Keratinocyte (primary cell): Measurements from ENCODE around the gene DSTYK. TPM values are rescaled to one million over a fixed set of nuclear protein-coding genes. Genes with fewer than 3 reads are reported as not detected.

Source experiments
- DNase-seq: peaks from one replicate; pipeline ENCODE4 v3.0.0-alpha.2; 2011; ENCODE audit warnings: low read depth, missing footprints, low spot score
- FAIRE-seq: peaks from 2 replicates; lab custom pipeline; 2011; peaks lifted over from hg19 to GRCh38; lab: Jason Lieb, UNC
- H2AFZ ChIP-seq: 2 replicates; pipeline ENCODE4 v1.6.0; 2012; ENCODE audit warnings: low read length, control low read depth, inconsistent platforms; ENCODE audit not compliant: control insufficient read depth
- H3K27ac ChIP-seq: 2 replicates; pipeline ENCODE4 v1.5.1; 2011; ENCODE audit warnings: low read length; ENCODE audit not compliant: control insufficient read depth, insufficient read depth
- H3K27me3 ChIP-seq: 3 replicates; pipeline ENCODE4 v1.6.0; 2011; ENCODE audit warnings: low read length; ENCODE audit not compliant: control insufficient read depth, insufficient read depth; ENCODE audit errors: extremely low read depth
- H3K36me3 ChIP-seq, 2 experiments: 2 replicates in 1 of 2; 3 replicates in 1 of 2; pipeline ENCODE4 v1.5.1; 2011; ENCODE audit warnings: low read length in 2 of 2, mild to moderate bottlenecking in 1 of 2; ENCODE audit not compliant: control insufficient read depth in 2 of 2, insufficient read depth in 2 of 2; ENCODE audit errors: extremely low read depth in 1 of 2
- H3K4me1 ChIP-seq: 3 replicates; pipeline ENCODE4 v1.5.1; 2011; ENCODE audit warnings: low read length; ENCODE audit not compliant: control insufficient read depth, insufficient read depth; ENCODE audit errors: extremely low read depth
- H3K4me2 ChIP-seq: 3 replicates; pipeline ENCODE4 v1.6.0; 2011; ENCODE audit warnings: low read depth, low read length; ENCODE audit not compliant: control insufficient read depth, insufficient read depth; ENCODE audit errors: extremely low read depth
- H3K4me3 ChIP-seq, 3 experiments: fragments of 200-600 bp in 1 of 3; sonication (generic) in 1 of 3; 2 replicates in 2 of 3; 3 replicates in 1 of 3; pipeline ENCODE4 v1.5.1; 2011 to 2016; ENCODE audit warnings: low read length in 3 of 3, mild to moderate bottlenecking in 3 of 3, control low read depth in 2 of 3, inconsistent platforms in 1 of 3, low read depth in 1 of 3, mixed read lengths in 1 of 3, mixed run types in 1 of 3, moderate library complexity in 1 of 3; ENCODE audit not compliant: control insufficient read depth in 2 of 3, insufficient read depth in 2 of 3; ENCODE audit errors: extremely low read depth in 1 of 3
- H3K79me2 ChIP-seq: 2 replicates; pipeline ENCODE4 v1.6.0; 2012; ENCODE audit warnings: low read length; ENCODE audit not compliant: control insufficient read depth, insufficient read depth
- H3K9ac ChIP-seq: 3 replicates; pipeline ENCODE4 v1.6.0; 2011; ENCODE audit warnings: low read length; ENCODE audit not compliant: control insufficient read depth, insufficient read depth; ENCODE audit errors: extremely low read depth
- H3K9me1 ChIP-seq: 3 replicates; pipeline ENCODE4 v1.6.0; 2011; ENCODE audit warnings: low read length; ENCODE audit not compliant: control insufficient read depth, insufficient read depth; ENCODE audit errors: extremely low read depth
- H3K9me3 ChIP-seq: 2 replicates; pipeline ENCODE4 v1.5.1; 2012; ENCODE audit warnings: low read depth, low read length; ENCODE audit not compliant: control insufficient read depth
- H4K20me1 ChIP-seq: 3 replicates; pipeline ENCODE4 v1.6.0; 2011; ENCODE audit warnings: low read length; ENCODE audit not compliant: control insufficient read depth, insufficient read depth; ENCODE audit errors: extremely low read depth
- EZH2 ChIP-seq: IDR thresholded peaks from one replicate; pipeline ENCODE4 v1.6.1; 2012; ENCODE audit warnings: inconsistent platforms, mild to moderate bottlenecking, low read length, moderate library complexity
- dilution Hi-C: fragments of 300-500 bp; cut with MboI; formaldehyde crosslinking; loops from one replicate; pipeline ENCODE4 v1.7.0; 2020; ENCODE audit warnings: low sequenced_read_pairs; ENCODE audit not compliant: extremely low pct_ligation_motif_present
- polyA plus RNA-seq, 5 experiments: library from polyadenylated mRNA; depleted of rRNA in 3 of 5; stranded (reverse) in 3 of 5; stranded (forward) in 1 of 5; unstranded in 1 of 5; fragments of >200 nt; gene quantifications; 1 replicate in 1 of 5; 2 replicates in 3 of 5; 3 replicates in 1 of 5; pipeline versions ENCODE4 v1.2.1 to v1.2.3, GENCODE V29; 2011 to 2012; ENCODE audit warnings: missing spikeins in 2 of 5, low read depth in 1 of 5, low replicate concordance in 1 of 5
- TF ChIP-seq, protein P1 (sequence below), 3 experiments: IDR thresholded peaks in 1 of 3; conservative IDR thresholded peaks in 1 of 3; optimal IDR thresholded peaks in 1 of 3; 2 replicates in 2 of 3; 3 replicates in 1 of 3; pipeline versions ENCODE3 to v1.5.1; 2011; ENCODE audit warnings: low read length in 3 of 3, mild to moderate bottlenecking in 3 of 3, moderate library complexity in 2 of 3, control low read depth in 1 of 3, inconsistent platforms in 1 of 3; ENCODE audit not compliant: insufficient read depth in 2 of 3; ENCODE audit errors: extremely low read depth in 1 of 3

Gene DSTYK
- polyA plus RNA-seq, 1 donor (not counting 4 experiments of a cell fraction or from before 2014, with no cell fraction given) = 7.6 TPM

DNA sequence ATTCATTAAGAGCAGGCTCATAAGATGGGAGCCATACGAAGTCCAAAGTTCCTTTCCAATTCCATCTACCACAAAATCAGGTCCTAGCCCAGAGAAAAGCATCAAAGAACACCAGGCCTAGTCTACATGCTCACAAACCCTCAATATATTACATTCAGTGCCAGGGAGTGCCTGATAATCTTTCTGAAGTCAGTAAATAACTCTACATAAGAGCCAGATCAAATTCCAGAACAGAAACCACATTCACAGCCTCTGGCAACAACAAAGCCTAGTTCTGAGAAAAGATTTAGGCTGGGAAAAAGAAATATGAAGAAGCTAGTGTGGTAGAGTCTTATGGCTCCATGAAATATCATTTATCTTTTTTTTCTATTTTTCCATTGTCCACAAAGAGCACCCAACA is 49.2 kb downstream of the DSTYK start:
- Histone ChIP-seq H3K4me2 (no peak overlapping the region), H3K79me2 (no peaks in the 10 kb centered on the region), H3K27ac (no peak overlapping the region), H4K20me1 (no peaks in the 10 kb centered on the region), H3K9me1 (no peaks in the 10 kb centered on the region), H3K9ac (no peak overlapping the region), H3K27me3 (no peaks in the 10 kb centered on the region), H3K36me3 (peaks cover 14 to 18% of the 10 kb centered on the region in 2 experiments), H2AFZ (no peak overlapping the region), H3K4me1 (no peaks in the 10 kb centered on the region), H3K9me3 (no peaks in the 10 kb centered on the region), H3K4me3 (no peak overlapping the region)
- FAIRE-seq (no peak), DNase-seq (no peak)
- TF ChIP-seq, protein P1, sequence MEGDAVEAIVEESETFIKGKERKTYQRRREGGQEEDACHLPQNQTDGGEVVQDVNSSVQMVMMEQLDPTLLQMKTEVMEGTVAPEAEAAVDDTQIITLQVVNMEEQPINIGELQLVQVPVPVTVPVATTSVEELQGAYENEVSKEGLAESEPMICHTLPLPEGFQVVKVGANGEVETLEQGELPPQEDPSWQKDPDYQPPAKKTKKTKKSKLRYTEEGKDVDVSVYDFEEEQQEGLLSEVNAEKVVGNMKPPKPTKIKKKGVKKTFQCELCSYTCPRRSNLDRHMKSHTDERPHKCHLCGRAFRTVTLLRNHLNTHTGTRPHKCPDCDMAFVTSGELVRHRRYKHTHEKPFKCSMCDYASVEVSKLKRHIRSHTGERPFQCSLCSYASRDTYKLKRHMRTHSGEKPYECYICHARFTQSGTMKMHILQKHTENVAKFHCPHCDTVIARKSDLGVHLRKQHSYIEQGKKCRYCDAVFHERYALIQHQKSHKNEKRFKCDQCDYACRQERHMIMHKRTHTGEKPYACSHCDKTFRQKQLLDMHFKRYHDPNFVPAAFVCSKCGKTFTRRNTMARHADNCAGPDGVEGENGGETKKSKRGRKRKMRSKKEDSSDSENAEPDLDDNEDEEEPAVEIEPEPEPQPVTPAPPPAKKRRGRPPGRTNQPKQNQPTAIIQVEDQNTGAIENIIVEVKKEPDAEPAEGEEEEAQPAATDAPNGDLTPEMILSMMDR (optimal IDR thresholded peaks at IDR 0.05 in 1 of 3, IDR thresholded peaks at IDR 0.05 in 1 of 3, conservative IDR thresholded peaks at IDR 0.05 in 1 of 3; ENCODE audit: extremely low read depth in 1 of 3, insufficient read depth in 2 of 3, low read length in 3 of 3) = no peak
- no peak for TF ChIP-seq EZH2
- dilution Hi-C loops = no loop called here

DNA sequence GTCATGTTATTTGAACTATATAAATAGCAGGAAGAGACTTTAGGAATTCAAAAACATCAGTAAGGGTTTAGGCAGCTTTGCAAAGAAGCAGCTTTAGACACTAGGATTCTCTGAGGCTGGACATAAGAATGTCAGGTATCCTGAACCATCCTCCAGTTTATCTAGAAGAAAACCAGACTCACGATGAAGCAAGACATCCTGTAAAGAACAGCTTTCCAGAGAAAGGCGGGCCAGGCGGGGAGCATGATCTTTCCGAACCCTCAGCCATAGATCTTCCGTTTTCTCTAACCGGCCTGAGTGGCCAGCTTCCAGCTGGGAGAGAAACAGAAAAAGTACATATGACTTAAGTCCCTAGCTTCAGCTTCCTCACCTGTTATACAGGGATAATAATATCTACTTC is 50.4 kb downstream of the DSTYK start:
- Histone ChIP-seq H3K79me2 (no peaks in the 10 kb centered on the region), H3K4me1 (no peaks in the 10 kb centered on the region), H3K27me3 (no peaks in the 10 kb centered on the region), H3K27ac (no peak overlapping the region), H2AFZ (no peak overlapping the region), H3K9ac (no peak overlapping the region), H3K4me2 (no peak overlapping the region), H3K4me3 (no peak overlapping the region), H3K9me3 (peaks cover 2% of the 10 kb centered on the region), H3K9me1 (no peaks in the 10 kb centered on the region), H4K20me1 (no peaks in the 10 kb centered on the region), H3K36me3 (peaks cover 14 to 26% of the 10 kb centered on the region in 2 experiments)
- dilution Hi-C loops = no loop called here
- DNase-seq = no peak
- TF ChIP-seq, protein P1 (optimal IDR thresholded peaks at IDR 0.05 in 1 of 3, IDR thresholded peaks at IDR 0.05 in 1 of 3, conservative IDR thresholded peaks at IDR 0.05 in 1 of 3; ENCODE audit: extremely low read depth in 1 of 3, insufficient read depth in 2 of 3, low read length in 3 of 3) = no peak
- TF ChIP-seq EZH2 = no peak
- FAIRE-seq = no peak
